PC-3 (cell line): ENCODE data around the gene JHY. TPM values are rescaled to one million over a fixed set of nuclear protein-coding genes. Genes with fewer than 3 reads are reported as not detected.

Experiments
- ATAC-seq: fragments of 200-7000 bp; cut with Tn5 transposase; 2 replicates; pipeline ENCODE4 v1.9.1; 2020; ENCODE audit warnings: mild to moderate bottlenecking, moderate library complexity
- BruUV-seq: library from RNA; stranded (reverse); fragments of 400-500 nt; replicated peaks from 2 replicates; lab custom pipeline; 2021; lab: Mats Ljungman, UMichigan
- CTCF ChIA-PET: fragments of 300-600 bp; sonication (Branson Sonifier 250); formaldehyde crosslinking; loops from one replicate; lab custom pipeline; 2022; ENCODE audit warnings: antibody characterized with exemption; lab: Charles Lee
- POLR2A ChIA-PET: fragments of 300-600 bp; sonication (Branson Sonifier 250); formaldehyde crosslinking; loops from one replicate; lab custom pipeline; 2022; ENCODE audit warnings: antibody characterized with exemption; ENCODE audit not compliant: unreplicated experiment; lab: Charles Lee
- DNase-seq: peaks from one replicate; pipeline ENCODE4 v3.0.0-alpha.2; 2015
- H2AFZ ChIP-seq: fragments of 300-600 bp; sonication (generic); 2 replicates; pipeline ENCODE4 v1.6.0; 2016; ENCODE audit warnings: antibody characterized with exemption, low read length
- H3F3A ChIP-seq: fragments of 300-600 bp; sonication (generic); one replicate; pipeline ENCODE4 v1.6.0; 2017; ENCODE audit warnings: antibody characterized with exemption, low read length, control low read depth, mild to moderate bottlenecking; ENCODE audit not compliant: unreplicated experiment
- H3K27ac ChIP-seq: fragments of 300-600 bp; sonication (generic); 2 replicates; pipeline ENCODE4 v1.5.1; 2016; ENCODE audit warnings: mild to moderate bottlenecking, low read length
- H3K27me3 ChIP-seq: fragments of 300-600 bp; sonication (generic); 2 replicates; pipeline ENCODE4 v1.6.1; 2016; ENCODE audit warnings: low read length, mixed read lengths
- H3K36me3 ChIP-seq: fragments of 300-600 bp; sonication (generic); 2 replicates; pipeline ENCODE4 v1.6.1; 2016; ENCODE audit warnings: low read depth, mixed run types, low read length, mixed read lengths
- H3K4me1 ChIP-seq: fragments of 300-600 bp; sonication (generic); 2 replicates; pipeline ENCODE4 v1.5.1; 2016; ENCODE audit warnings: low read length; ENCODE audit not compliant: insufficient read depth
- H3K4me2 ChIP-seq: fragments of 300-600 bp; sonication (generic); 2 replicates; pipeline ENCODE4 v1.6.0; 2016; ENCODE audit warnings: low read length
- H3K4me3 ChIP-seq: fragments of 300-600 bp; sonication (generic); 2 replicates; pipeline ENCODE4 v1.5.1; 2016; ENCODE audit warnings: mild to moderate bottlenecking, low read length, mixed read lengths
- H3K79me2 ChIP-seq: fragments of 300-600 bp; sonication (generic); 2 replicates; pipeline ENCODE4 v1.6.1; 2017; ENCODE audit warnings: low read length, mixed read lengths
- H3K9ac ChIP-seq: fragments of 300-600 bp; sonication (generic); 2 replicates; pipeline ENCODE4 v1.6.0; 2016; ENCODE audit warnings: mild to moderate bottlenecking, low read length
- H3K9me2 ChIP-seq: fragments of 300-600 bp; sonication (generic); replicated peaks from 2 replicates; pipeline ENCODE4 v1.6.1; 2016; ENCODE audit warnings: mixed run types, low read length, mixed read lengths
- H3K9me3 ChIP-seq: fragments of 300-600 bp; sonication (generic); 2 replicates; pipeline ENCODE4 v1.6.1; 2016; ENCODE audit warnings: low read length, mixed read lengths
- H4K20me1 ChIP-seq: fragments of 300-600 bp; sonication (generic); 2 replicates; pipeline ENCODE4 v1.6.1; 2016; ENCODE audit warnings: low read length, mixed read lengths
- EZH2 ChIP-seq: fragments of 300-600 bp; sonication (generic); IDR thresholded peaks from one replicate; pipeline ENCODE4 v1.6.1; 2017; ENCODE audit warnings: antibody characterized with exemption, mild to moderate bottlenecking, low read length; ENCODE audit not compliant: unreplicated experiment
- EZH2phosphoT487 ChIP-seq: fragments of 300-600 bp; sonication (generic); IDR thresholded peaks from 2 replicates; pipeline ENCODE4 v1.6.1; 2018; ENCODE audit warnings: mild to moderate bottlenecking, antibody characterized with exemption, low read length, borderline replicate concordance
- intact Hi-C: fragments of 100-400 bp; cut with micrococcal nuclease; formaldehyde crosslinking; loops from 2 replicates; pipeline ENCODE4 v1.9.0; 2023
- total RNA-seq: library from RNA; depleted of rRNA; stranded (reverse); fragments of >200 nt; gene quantifications from 2 replicates; pipeline ENCODE4 v1.2.3, GENCODE V29; 2014
- TF ChIP-seq, protein P1 (sequence below): fragments of 300-600 bp; sonication (generic); conservative IDR thresholded peaks from 2 replicates; pipeline ENCODE4 v1.5.1; 2017; ENCODE audit warnings: antibody characterized with exemption, low read depth, mild to moderate bottlenecking, low read length

Gene JHY
- total RNA-seq, 1 experiment from 2014 or later = 4.9 TPM

DNA sequence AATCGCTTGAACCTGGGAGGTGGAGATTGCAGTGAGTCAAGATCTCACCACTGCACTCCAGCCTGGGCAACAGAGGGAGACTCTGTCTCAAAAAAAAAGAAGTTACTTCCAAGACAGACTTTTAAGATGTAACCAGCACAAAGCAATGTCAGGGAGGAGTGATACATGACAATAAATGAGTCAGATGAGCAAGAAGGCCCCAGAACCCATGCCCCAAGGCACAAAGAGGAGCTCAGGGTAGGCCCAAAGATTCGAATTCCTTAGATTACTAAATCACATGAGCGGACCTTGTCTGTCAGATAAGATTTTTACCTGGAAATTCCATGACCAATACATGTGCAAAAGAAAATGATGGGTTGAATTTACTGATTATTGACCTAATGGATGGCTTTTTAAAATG, 10.5 kb upstream of the JHY start:
- H3K27ac ChIP-seq = no peak overlapping the region
- TF ChIP-seq EZH2phosphoT487 (no peak), EZH2 (no peak)
- TF ChIP-seq, protein P1, sequence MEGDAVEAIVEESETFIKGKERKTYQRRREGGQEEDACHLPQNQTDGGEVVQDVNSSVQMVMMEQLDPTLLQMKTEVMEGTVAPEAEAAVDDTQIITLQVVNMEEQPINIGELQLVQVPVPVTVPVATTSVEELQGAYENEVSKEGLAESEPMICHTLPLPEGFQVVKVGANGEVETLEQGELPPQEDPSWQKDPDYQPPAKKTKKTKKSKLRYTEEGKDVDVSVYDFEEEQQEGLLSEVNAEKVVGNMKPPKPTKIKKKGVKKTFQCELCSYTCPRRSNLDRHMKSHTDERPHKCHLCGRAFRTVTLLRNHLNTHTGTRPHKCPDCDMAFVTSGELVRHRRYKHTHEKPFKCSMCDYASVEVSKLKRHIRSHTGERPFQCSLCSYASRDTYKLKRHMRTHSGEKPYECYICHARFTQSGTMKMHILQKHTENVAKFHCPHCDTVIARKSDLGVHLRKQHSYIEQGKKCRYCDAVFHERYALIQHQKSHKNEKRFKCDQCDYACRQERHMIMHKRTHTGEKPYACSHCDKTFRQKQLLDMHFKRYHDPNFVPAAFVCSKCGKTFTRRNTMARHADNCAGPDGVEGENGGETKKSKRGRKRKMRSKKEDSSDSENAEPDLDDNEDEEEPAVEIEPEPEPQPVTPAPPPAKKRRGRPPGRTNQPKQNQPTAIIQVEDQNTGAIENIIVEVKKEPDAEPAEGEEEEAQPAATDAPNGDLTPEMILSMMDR = no peak
- intact Hi-C loops = no loop called here
- H4K20me1 ChIP-seq = no peaks in the 10 kb centered on the region
- 0 out of 2 replicates have a peak overlapping the region, but pooled peaks have one; percentile 18 for H2AFZ ChIP-seq
- no peak overlapping the region for H3K9ac ChIP-seq
- no peaks in the 10 kb centered on the region for H3K79me2 ChIP-seq
- no peaks in the 10 kb centered on the region for H3K27me3 ChIP-seq
- peak; percentile 40 for ATAC-seq
- H3K4me3 ChIP-seq = no peak overlapping the region
- 0 out of 2 replicates have a peak, but pooled peaks cover 4% of the 10 kb centered on the region for H3K4me1 ChIP-seq
- no peaks in the 10 kb centered on the region for H3K9me2 ChIP-seq
- ChIA-PET CTCF (no interaction called here), POLR2A (no interaction called here)
- DNase-seq = peak; percentile 53
- H3K4me2 ChIP-seq = no peak overlapping the region
- no TSS peak for BruUV-seq
- no peaks in the 10 kb centered on the region for H3K9me3 ChIP-seq
- no peaks in the 10 kb centered on the region for H3F3A ChIP-seq
- H3K36me3 ChIP-seq = no peaks in the 10 kb centered on the region

DNA sequence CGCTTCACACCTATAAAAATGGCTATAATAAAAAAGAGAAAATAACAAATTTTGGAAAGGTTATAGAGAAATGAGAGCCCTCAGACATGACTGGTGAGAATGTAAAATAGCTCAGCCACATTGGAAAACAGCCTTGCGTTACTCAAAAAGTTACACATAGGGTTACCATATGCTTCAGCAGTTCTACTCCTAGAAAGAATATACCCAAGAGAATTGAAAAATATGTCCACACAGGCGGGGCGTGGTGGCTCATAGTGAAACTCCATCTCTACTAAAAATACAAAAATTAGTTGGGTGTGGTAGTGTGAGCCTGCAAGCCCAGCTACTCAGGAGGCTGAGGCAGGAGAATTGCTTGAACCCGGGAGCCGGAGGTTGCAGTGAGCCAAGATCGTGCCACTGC, 7.6 kb upstream of the JHY start:
- Histone ChIP-seq H3K9me2 (no peaks in the 10 kb centered on the region), H3K27ac (no peak overlapping the region), H3K4me3 (no peak overlapping the region), H3K9me3 (no peaks in the 10 kb centered on the region), H4K20me1 (no peaks in the 10 kb centered on the region), H3K27me3 (no peaks in the 10 kb centered on the region), H3K4me2 (no peak overlapping the region), H2AFZ (no peak overlapping the region), H3F3A (no peaks in the 10 kb centered on the region), H3K79me2 (no peaks in the 10 kb centered on the region), H3K4me1 (0 out of 2 replicates have a peak, but pooled peaks cover 4% of the 10 kb centered on the region), H3K9ac (no peak overlapping the region), H3K36me3 (no peaks in the 10 kb centered on the region)
- ChIA-PET CTCF (no interaction called here), POLR2A (no interaction called here)
- no peak for DNase-seq
- TF ChIP-seq, protein P1 = no peak
- TF ChIP-seq EZH2 (no peak), EZH2phosphoT487 (no peak)
- ATAC-seq = no peak
- no TSS peak for BruUV-seq
- intact Hi-C loops = no loop called here

DNA sequence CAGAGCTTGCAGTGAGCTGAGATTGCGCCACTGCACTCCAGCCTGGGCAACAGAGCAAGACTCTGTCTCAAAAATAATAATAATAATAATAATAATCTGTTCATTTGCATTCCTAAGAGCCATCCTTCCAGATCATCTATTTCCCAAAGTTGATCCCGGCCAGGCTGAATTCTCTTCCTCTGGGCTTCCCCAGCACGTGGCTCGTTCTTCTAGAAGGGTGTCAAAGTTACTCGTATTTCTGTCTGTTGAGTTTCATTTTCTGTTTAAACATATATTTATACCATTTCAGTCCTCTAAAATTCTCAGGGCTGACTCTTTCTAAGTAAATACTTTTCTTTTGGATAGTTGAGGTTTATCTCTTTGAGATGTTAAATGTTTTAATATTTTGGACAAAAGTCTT, 4.8 kb upstream of the JHY start:
- ChIA-PET CTCF (no interaction called here), POLR2A (no interaction called here)
- Histone ChIP-seq H3F3A (no peaks in the 10 kb centered on the region), H3K4me2 (no peak overlapping the region), H3K27ac (no peak overlapping the region), H3K4me1 (peaks cover 7% of the 10 kb centered on the region), H3K79me2 (no peaks in the 10 kb centered on the region), H4K20me1 (no peaks in the 10 kb centered on the region), H3K9ac (no peak overlapping the region), H3K36me3 (no peaks in the 10 kb centered on the region), H3K9me2 (no peaks in the 10 kb centered on the region), H3K27me3 (no peaks in the 10 kb centered on the region), H3K9me3 (no peaks in the 10 kb centered on the region), H3K4me3 (no peak overlapping the region), H2AFZ (no peak overlapping the region)
- BruUV-seq = no TSS peak
- intact Hi-C loops = no loop called here
- TF ChIP-seq EZH2phosphoT487 (no peak), EZH2 (no peak)
- TF ChIP-seq, protein P1 = no peak
- DNase-seq = no peak
- ATAC-seq = no peak
